Ishikawa (cell line): ENCODE results near the gene TCF4.

Source experiments
- CEBPB ChIP-seq: IDR thresholded peaks from 2 replicates; pipeline ENCODE4 v1.6.1; 2012
- CREB1 ChIP-seq: IDR thresholded peaks from 2 replicates; pipeline ENCODE4 v1.6.1; 2012; ENCODE audit warnings: low read depth
- EGR1 ChIP-seq: IDR thresholded peaks from 2 replicates; pipeline ENCODE4 v1.6.1; 2012
- EP300 ChIP-seq: IDR thresholded peaks from 2 replicates; pipeline ENCODE4 v1.6.1; 2012; ENCODE audit warnings: borderline replicate concordance
- FOXM1 ChIP-seq: IDR thresholded peaks from 2 replicates; pipeline ENCODE4 v1.6.1; 2012; ENCODE audit warnings: low read depth, borderline replicate concordance
- NFIC ChIP-seq: IDR thresholded peaks from 2 replicates; pipeline ENCODE4 v1.6.1; 2012
- RAD21 ChIP-seq: IDR thresholded peaks from 2 replicates; pipeline ENCODE4 v1.6.1; 2012; ENCODE audit warnings: low read depth
- TAF1 ChIP-seq: IDR thresholded peaks from 2 replicates; pipeline ENCODE4 v1.6.1; 2012; ENCODE audit warnings: low read depth, mild to moderate bottlenecking
- TCF12 ChIP-seq: IDR thresholded peaks from 2 replicates; pipeline ENCODE4 v1.6.1; 2012; ENCODE audit warnings: low read depth
- TEAD4 ChIP-seq: IDR thresholded peaks from 2 replicates; pipeline ENCODE4 v1.6.1; 2012
- YY1 ChIP-seq: IDR thresholded peaks from 2 replicates; pipeline ENCODE4 v1.6.1; 2012; ENCODE audit warnings: low read depth
- ZBTB7A ChIP-seq: IDR thresholded peaks from 2 replicates; pipeline ENCODE4 v1.6.1; 2012; ENCODE audit warnings: low read depth
- TF ChIP-seq, protein P1 (sequence below): IDR thresholded peaks from 2 replicates; pipeline ENCODE4 v1.6.1; 2012
- TF ChIP-seq, protein P2 (sequence below): IDR thresholded peaks from 2 replicates; pipeline ENCODE4 v1.6.1; 2012; ENCODE audit warnings: low read depth, mild to moderate bottlenecking
- TF ChIP-seq, protein P3 (sequence below): IDR thresholded peaks from 2 replicates; pipeline ENCODE4 v1.6.1; 2012

The TCF4 gene

DNA sequence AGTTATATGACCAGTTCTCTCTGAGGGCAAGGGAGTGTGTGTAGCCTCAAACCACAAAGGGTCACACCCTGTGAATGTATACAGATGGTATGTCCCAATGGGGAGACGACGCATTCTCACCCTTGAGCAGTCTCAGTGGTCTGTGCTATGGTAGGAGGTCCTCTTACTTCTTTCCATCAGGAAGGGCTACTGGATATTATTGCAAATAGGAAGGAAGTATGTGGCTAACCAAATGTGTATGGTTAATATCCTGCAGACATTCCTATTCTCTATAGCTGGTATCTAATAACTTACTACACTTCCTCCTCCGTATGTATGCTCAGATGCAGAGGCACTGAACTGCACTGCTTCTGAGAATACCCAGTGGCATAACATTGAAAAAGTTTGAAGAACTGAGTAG lies 322.0 kb downstream of the TCF4 start:
- TF ChIP-seq FOXM1 (no peak), CREB1 (no peak), TCF12 (no peak), EP300 (no peak), NFIC (no peak), TAF1 (no peak)
- TF ChIP-seq, protein P1, sequence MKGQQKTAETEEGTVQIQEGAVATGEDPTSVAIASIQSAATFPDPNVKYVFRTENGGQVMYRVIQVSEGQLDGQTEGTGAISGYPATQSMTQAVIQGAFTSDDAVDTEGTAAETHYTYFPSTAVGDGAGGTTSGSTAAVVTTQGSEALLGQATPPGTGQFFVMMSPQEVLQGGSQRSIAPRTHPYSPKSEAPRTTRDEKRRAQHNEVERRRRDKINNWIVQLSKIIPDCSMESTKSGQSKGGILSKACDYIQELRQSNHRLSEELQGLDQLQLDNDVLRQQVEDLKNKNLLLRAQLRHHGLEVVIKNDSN: no peak

DNA sequence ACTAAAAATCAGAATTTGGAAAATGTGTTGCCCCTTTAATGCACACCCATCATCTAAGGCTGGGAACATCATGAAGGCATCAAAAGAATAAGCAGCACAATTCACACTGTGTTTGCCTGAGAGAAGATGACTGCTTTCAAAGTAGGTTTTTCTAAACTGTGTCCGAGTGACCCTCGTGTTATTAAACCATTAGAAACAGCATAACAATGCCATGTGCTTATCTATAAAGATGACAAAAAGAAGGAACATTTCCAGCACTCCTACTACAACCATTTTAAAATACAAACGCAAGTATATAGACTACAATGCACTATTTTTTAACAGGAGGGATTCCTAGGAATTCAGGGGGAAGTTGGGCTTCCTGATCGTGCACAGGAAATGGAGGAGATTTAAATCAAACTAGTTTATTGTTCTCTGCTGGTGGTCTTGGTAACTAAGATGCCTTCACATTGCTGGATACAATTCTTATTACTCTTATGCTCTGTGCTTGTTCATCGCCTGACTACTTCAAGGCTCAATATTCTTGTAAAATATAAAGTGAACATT lies 322.8 kb downstream of the TCF4 start:
- TF ChIP-seq CEBPB (no peak), TEAD4 (no peak), FOXM1 (no peak), RAD21 (no peak), NFIC (no peak), TCF12 (no peak)
- TF ChIP-seq, protein P2, sequence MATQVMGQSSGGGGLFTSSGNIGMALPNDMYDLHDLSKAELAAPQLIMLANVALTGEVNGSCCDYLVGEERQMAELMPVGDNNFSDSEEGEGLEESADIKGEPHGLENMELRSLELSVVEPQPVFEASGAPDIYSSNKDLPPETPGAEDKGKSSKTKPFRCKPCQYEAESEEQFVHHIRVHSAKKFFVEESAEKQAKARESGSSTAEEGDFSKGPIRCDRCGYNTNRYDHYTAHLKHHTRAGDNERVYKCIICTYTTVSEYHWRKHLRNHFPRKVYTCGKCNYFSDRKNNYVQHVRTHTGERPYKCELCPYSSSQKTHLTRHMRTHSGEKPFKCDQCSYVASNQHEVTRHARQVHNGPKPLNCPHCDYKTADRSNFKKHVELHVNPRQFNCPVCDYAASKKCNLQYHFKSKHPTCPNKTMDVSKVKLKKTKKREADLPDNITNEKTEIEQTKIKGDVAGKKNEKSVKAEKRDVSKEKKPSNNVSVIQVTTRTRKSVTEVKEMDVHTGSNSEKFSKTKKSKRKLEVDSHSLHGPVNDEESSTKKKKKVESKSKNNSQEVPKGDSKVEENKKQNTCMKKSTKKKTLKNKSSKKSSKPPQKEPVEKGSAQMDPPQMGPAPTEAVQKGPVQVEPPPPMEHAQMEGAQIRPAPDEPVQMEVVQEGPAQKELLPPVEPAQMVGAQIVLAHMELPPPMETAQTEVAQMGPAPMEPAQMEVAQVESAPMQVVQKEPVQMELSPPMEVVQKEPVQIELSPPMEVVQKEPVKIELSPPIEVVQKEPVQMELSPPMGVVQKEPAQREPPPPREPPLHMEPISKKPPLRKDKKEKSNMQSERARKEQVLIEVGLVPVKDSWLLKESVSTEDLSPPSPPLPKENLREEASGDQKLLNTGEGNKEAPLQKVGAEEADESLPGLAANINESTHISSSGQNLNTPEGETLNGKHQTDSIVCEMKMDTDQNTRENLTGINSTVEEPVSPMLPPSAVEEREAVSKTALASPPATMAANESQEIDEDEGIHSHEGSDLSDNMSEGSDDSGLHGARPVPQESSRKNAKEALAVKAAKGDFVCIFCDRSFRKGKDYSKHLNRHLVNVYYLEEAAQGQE: no peak

DNA sequence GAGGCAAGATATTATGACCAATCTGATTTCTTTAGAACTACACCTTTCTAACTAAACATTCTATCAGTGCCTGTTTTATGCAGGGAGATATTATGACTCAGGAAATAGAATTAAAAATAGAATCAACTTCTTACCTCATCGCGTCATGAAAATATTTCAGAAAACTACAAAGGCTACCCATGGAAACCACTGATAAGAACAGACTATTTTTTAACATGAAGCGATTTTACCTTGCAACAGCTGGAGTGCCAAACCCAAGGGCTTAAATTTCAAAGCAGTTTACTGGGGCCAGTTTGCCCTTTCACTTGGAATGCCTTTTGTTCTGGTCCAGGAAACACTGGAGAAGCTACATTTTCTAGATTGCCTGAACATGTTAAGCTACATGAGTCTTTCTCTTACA lies 323.9 kb downstream of the TCF4 start:
- TF ChIP-seq NFIC: no peak
- TF ChIP-seq ZBTB7A: no peak
- TF ChIP-seq CREB1: no peak
- TF ChIP-seq EP300: no peak
- TF ChIP-seq, protein P3, sequence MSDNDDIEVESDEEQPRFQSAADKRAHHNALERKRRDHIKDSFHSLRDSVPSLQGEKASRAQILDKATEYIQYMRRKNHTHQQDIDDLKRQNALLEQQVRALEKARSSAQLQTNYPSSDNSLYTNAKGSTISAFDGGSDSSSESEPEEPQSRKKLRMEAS: no peak
- no peak for TF ChIP-seq CEBPB
- TF ChIP-seq TEAD4: no peak
- no peak for TF ChIP-seq EGR1
- no peak for TF ChIP-seq TAF1
- TF ChIP-seq, protein P1: no peak
- TF ChIP-seq YY1: no peak
- TF ChIP-seq RAD21: no peak
- no peak for TF ChIP-seq TCF12
- TF ChIP-seq FOXM1: no peak
- TF ChIP-seq, protein P2: no peak

DNA sequence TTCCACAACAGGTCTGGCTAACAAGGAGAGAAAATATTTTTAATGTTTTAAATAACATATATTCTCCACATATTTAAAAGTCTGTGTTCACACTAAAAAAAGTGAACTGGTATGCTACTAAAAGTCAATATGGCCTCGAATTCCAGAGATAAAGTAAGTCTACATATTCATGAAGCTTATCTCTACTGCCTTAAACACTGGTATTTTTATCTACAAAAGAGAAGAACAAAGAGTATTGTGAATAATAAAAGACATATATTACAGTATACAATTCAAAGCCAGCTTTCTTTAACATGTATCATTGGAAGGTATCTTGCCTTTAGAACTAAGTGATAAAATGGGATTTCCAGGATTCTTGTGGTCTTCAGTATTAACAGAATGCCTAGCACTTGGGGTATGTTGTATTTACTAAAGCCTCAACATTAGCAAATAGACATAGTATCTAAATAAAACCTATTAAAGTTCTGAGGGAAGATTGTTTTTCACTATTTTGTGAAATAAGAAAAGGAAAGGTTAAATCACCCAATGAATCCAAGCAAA lies 325.9 kb downstream of the TCF4 start:
- TF ChIP-seq ZBTB7A (no peak), CREB1 (no peak), TCF12 (no peak), TAF1 (no peak), FOXM1 (no peak), EGR1 (no peak), CEBPB (no peak)

DNA sequence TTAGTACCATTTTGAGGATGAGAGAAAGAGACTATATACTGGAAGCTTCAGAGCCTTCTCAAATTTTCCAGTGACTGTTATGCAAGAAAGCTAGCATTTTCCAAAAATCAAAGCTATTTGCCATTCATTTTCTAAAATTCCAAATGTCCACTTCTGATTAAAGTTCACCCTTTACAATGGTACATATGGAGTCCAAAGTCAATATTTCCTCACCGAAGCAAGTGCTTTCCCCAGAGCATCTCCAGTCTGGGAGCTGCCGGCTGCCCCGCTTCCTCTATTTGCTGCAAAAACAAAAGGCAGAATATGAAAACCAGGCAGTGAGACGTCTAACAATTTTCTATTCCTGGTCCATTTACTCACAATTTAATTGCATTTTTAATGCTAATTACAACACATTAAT lies 326.7 kb downstream of the TCF4 start:
- TF ChIP-seq NFIC (no peak), FOXM1 (no peak)
- TF ChIP-seq, protein P3: no peak

DNA sequence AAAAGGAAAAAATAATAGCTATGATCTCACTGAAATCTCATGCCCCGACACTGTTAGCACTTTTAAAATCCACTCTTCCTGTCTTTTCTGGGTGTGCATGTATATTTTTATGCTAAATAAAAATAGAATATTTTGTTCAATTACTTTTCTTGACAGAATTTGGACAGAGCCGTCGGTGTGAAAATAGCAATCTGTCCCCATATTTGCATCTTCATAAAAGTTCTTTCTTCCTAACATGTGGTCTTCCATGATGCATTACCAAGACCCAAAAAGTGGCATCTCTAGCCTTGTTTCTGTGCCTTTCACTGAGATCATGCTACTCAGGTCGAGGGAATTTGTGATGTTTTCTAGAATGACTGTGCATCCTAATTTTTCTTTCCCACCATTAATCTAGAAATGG lies 329.9 kb downstream of the TCF4 start:
- TF ChIP-seq RAD21: no peak
- TF ChIP-seq, protein P1: no peak
- no peak for TF ChIP-seq CREB1
- no peak for TF ChIP-seq TCF12
